T-helper 1 cell treated with Interleukin-12 subunit alpha and Interleukin-12 subunit beta and Interleukin-4 antibody, amounts not matched to agents 30 μg/mL and 1 μg/mL, for 36 hours (primary cell): Measurements from ENCODE around the gene HOMER1.

Source experiments
- H3K27ac Mint-ChIP-seq: one replicate; pipeline ENCODE4 v1.8.0; 2021; ENCODE audit warnings: mild to moderate bottlenecking, mixed read lengths
- H3K27me3 Mint-ChIP-seq: one replicate; pipeline ENCODE4 v1.8.0; 2021; ENCODE audit warnings: low read depth, mixed read lengths
- H3K36me3 Mint-ChIP-seq: one replicate; pipeline ENCODE4 v1.8.0; 2021; ENCODE audit warnings: low read depth, mixed read lengths
- H3K4me1 Mint-ChIP-seq: one replicate; pipeline ENCODE4 v1.8.0; 2021; ENCODE audit warnings: low read depth, mixed read lengths
- H3K4me3 Mint-ChIP-seq: one replicate; pipeline ENCODE4 v1.8.0; 2021; ENCODE audit warnings: mild to moderate bottlenecking, moderate library complexity, mixed read lengths
- H3K9me3 Mint-ChIP-seq: one replicate; pipeline ENCODE4 v1.8.0; 2021; ENCODE audit warnings: mixed read lengths

The HOMER1 gene

GRCh38 chr5:79454043-79454442 is 59.9 kb downstream of the HOMER1 start:
- Mint-ChIP-seq H3K9me3 (no peaks in the 10 kb centered on the region), H3K27ac (no peak overlapping the region), H3K4me3 (no peak overlapping the region), H3K27me3 (no peaks in the 10 kb centered on the region), H3K4me1 (no peaks in the 10 kb centered on the region), H3K36me3 (peaks cover 2% of the 10 kb centered on the region)

GRCh38 chr5:79448336-79448735 is 65.6 kb downstream of the HOMER1 start:
- Mint-ChIP-seq H3K27ac (no peak overlapping the region), H3K36me3 (no peaks in the 10 kb centered on the region), H3K4me1 (no peaks in the 10 kb centered on the region), H3K9me3 (no peaks in the 10 kb centered on the region), H3K4me3 (no peak overlapping the region), H3K27me3 (no peaks in the 10 kb centered on the region)

GRCh38 chr5:79436821-79437220 is 77.1 kb downstream of the HOMER1 start:
- Mint-ChIP-seq H3K27me3 (no peaks in the 10 kb centered on the region), H3K9me3 (no peaks in the 10 kb centered on the region), H3K4me3 (no peak overlapping the region), H3K36me3 (no peaks in the 10 kb centered on the region), H3K4me1 (no peaks in the 10 kb centered on the region), H3K27ac (no peak overlapping the region)

- Mint-ChIP-seq H3K9me3 (no peaks in the 10 kb centered on the region), H3K27ac (no peak overlapping the region), H3K27me3 (no peaks in the 10 kb centered on the region)
Measured at GRCh38 chr5:79436224-79436623, 77.7 kb downstream of the HOMER1 start.

GRCh38 chr5:79430196-79430595 is 83.7 kb downstream of the HOMER1 start:
- Mint-ChIP-seq H3K4me1 (no peaks in the 10 kb centered on the region), H3K27ac (no peak overlapping the region)

More at GRCh38 chr5:79436224-79436623, 77.7 kb downstream of the HOMER1 start:
- H3K4me1 Mint-ChIP-seq = no peaks in the 10 kb centered on the region
- no peaks in the 10 kb centered on the region for H3K36me3 Mint-ChIP-seq
- H3K4me3 Mint-ChIP-seq = no peak overlapping the region

GRCh38 chr5:79423296-79423695 is 90.6 kb downstream of the HOMER1 start:
- Mint-ChIP-seq H3K36me3 (no peaks in the 10 kb centered on the region), H3K4me1 (no peaks in the 10 kb centered on the region), H3K9me3 (no peaks in the 10 kb centered on the region), H3K4me3 (no peak overlapping the region), H3K27me3 (no peaks in the 10 kb centered on the region), H3K27ac (no peak overlapping the region)

More at GRCh38 chr5:79430196-79430595, 83.7 kb downstream of the HOMER1 start:
- H3K36me3 Mint-ChIP-seq = no peaks in the 10 kb centered on the region
- H3K4me3 Mint-ChIP-seq = no peak overlapping the region
- H3K27me3 Mint-ChIP-seq = no peaks in the 10 kb centered on the region
- H3K9me3 Mint-ChIP-seq = no peaks in the 10 kb centered on the region

GRCh38 chr5:79420248-79420647 is 93.7 kb downstream of the HOMER1 start:
- H3K36me3 Mint-ChIP-seq = no peaks in the 10 kb centered on the region
- H3K27ac Mint-ChIP-seq = no peak overlapping the region
- H3K4me1 Mint-ChIP-seq = peaks cover 2% of the 10 kb centered on the region
- H3K4me3 Mint-ChIP-seq = no peak overlapping the region
- H3K27me3 Mint-ChIP-seq = no peaks in the 10 kb centered on the region
- no peaks in the 10 kb centered on the region for H3K9me3 Mint-ChIP-seq

- no peaks in the 10 kb centered on the region for H3K9me3 Mint-ChIP-seq
- H3K4me3 Mint-ChIP-seq = no peak overlapping the region
- H3K4me1 Mint-ChIP-seq = peaks cover 2% of the 10 kb centered on the region
- H3K27me3 Mint-ChIP-seq = no peaks in the 10 kb centered on the region
- no peak overlapping the region for H3K27ac Mint-ChIP-seq
- no peaks in the 10 kb centered on the region for H3K36me3 Mint-ChIP-seq
Measured at GRCh38 chr5:79418276-79418675, 95.7 kb downstream of the HOMER1 start.

GRCh38 chr5:79417495-79417894 is 96.4 kb downstream of the HOMER1 start:
- Mint-ChIP-seq H3K9me3 (no peaks in the 10 kb centered on the region), H3K4me3 (no peak overlapping the region), H3K27me3 (no peaks in the 10 kb centered on the region), H3K27ac (no peak overlapping the region), H3K36me3 (no peaks in the 10 kb centered on the region), H3K4me1 (peaks cover 2% of the 10 kb centered on the region)

GRCh38 chr5:79416499-79416898 is 97.4 kb downstream of the HOMER1 start:
- no peak overlapping the region for H3K27ac Mint-ChIP-seq
- no peaks in the 10 kb centered on the region for H3K27me3 Mint-ChIP-seq
- no peak overlapping the region for H3K4me3 Mint-ChIP-seq
- no peaks in the 10 kb centered on the region for H3K36me3 Mint-ChIP-seq
- H3K9me3 Mint-ChIP-seq = no peaks in the 10 kb centered on the region
- peaks cover 2% of the 10 kb centered on the region for H3K4me1 Mint-ChIP-seq

- peaks cover 6% of the 10 kb centered on the region for H3K9me3 Mint-ChIP-seq
- H3K4me1 Mint-ChIP-seq = peaks cover 2% of the 10 kb centered on the region
- no peak overlapping the region for H3K4me3 Mint-ChIP-seq
- no peaks in the 10 kb centered on the region for H3K36me3 Mint-ChIP-seq
- no peak overlapping the region for H3K27ac Mint-ChIP-seq
- no peaks in the 10 kb centered on the region for H3K27me3 Mint-ChIP-seq
Measured at GRCh38 chr5:79413112-79413511, 100.8 kb downstream of the HOMER1 start.

GRCh38 chr5:79408028-79408427 is 105.9 kb downstream of the HOMER1 start:
- H3K36me3 Mint-ChIP-seq = no peaks in the 10 kb centered on the region

GRCh38 chr5:79407591-79407990 is 106.3 kb downstream of the HOMER1 start:
- H3K27ac Mint-ChIP-seq = no peak overlapping the region
- H3K27me3 Mint-ChIP-seq = no peaks in the 10 kb centered on the region
- no peaks in the 10 kb centered on the region for H3K36me3 Mint-ChIP-seq
- H3K4me1 Mint-ChIP-seq = no peaks in the 10 kb centered on the region
- peaks cover 15% of the 10 kb centered on the region for H3K9me3 Mint-ChIP-seq
- no peak overlapping the region for H3K4me3 Mint-ChIP-seq

More at GRCh38 chr5:79408028-79408427, 105.9 kb downstream of the HOMER1 start:
- H3K27me3 Mint-ChIP-seq = no peaks in the 10 kb centered on the region
- peaks cover 15% of the 10 kb centered on the region for H3K9me3 Mint-ChIP-seq
- no peak overlapping the region for H3K27ac Mint-ChIP-seq
- no peaks in the 10 kb centered on the region for H3K4me1 Mint-ChIP-seq
- no peak overlapping the region for H3K4me3 Mint-ChIP-seq

GRCh38 chr5:79401216-79401615 is 112.7 kb downstream of the HOMER1 start:
- Mint-ChIP-seq H3K36me3 (no peaks in the 10 kb centered on the region), H3K27ac (no peak overlapping the region), H3K4me3 (no peak overlapping the region)

GRCh38 chr5:79399046-79399445 is 114.9 kb downstream of the HOMER1 start:
- Mint-ChIP-seq H3K4me1 (no peaks in the 10 kb centered on the region), H3K27me3 (no peaks in the 10 kb centered on the region), H3K9me3 (no peaks in the 10 kb centered on the region), H3K27ac (no peak overlapping the region), H3K36me3 (no peaks in the 10 kb centered on the region), H3K4me3 (no peak overlapping the region)

More at GRCh38 chr5:79401216-79401615, 112.7 kb downstream of the HOMER1 start:
- no peaks in the 10 kb centered on the region for H3K9me3 Mint-ChIP-seq
- H3K4me1 Mint-ChIP-seq = no peaks in the 10 kb centered on the region
- H3K27me3 Mint-ChIP-seq = no peaks in the 10 kb centered on the region

- Mint-ChIP-seq H3K36me3 (no peaks in the 10 kb centered on the region), H3K27me3 (no peaks in the 10 kb centered on the region), H3K4me1 (no peaks in the 10 kb centered on the region), H3K27ac (no peak overlapping the region), H3K9me3 (no peaks in the 10 kb centered on the region), H3K4me3 (no peak overlapping the region)
Measured at GRCh38 chr5:79397080-79397479, 116.9 kb downstream of the HOMER1 start.
